Activated CD8-positive, alpha-beta T cell treated with anti-CD3 and anti-CD28 coated beads, Interleukin-2, amount 10 ng/mL, durations not matched to agents 7 days and 5 days (primary cell): ENCODE data around the gene SLC15A2. TPM values are rescaled to one million over a fixed set of nuclear protein-coding genes. Genes with fewer than 3 reads are reported as not detected.
"Not testable (repeated sequence)": the region's sequence is repeated elsewhere in the genome, so short reads cannot be mapped to it uniquely, and the experiment has no call there.

Source experiments
- ATAC-seq: fragments of 150-1000 bp; cut with Tn5 transposase; one replicate; pipeline ENCODE4 v1.10.0; 2021; ENCODE audit warnings: moderate library complexity
- CTCF ChIA-PET: fragments of 350-600 bp; sonication (Branson Sonifier 250); formaldehyde crosslinking; loops from one replicate; lab custom pipeline; 2021; ENCODE audit warnings: antibody characterized with exemption; lab: Charles Lee
- POLR2A ChIA-PET: fragments of 350-600 bp; sonication (Branson Sonifier 250); formaldehyde crosslinking; loops from one replicate; lab custom pipeline; 2021; ENCODE audit warnings: antibody characterized with exemption; lab: Charles Lee
- DNase-seq: peaks from one replicate; pipeline ENCODE4 v3.0.0-alpha.2; 2020
- H3K27ac Mint-ChIP-seq: one replicate; pipeline ENCODE4 v1.8.0; 2021; ENCODE audit warnings: mild to moderate bottlenecking, mixed read lengths
- H3K27me3 Mint-ChIP-seq: one replicate; pipeline ENCODE4 v1.8.0; 2021; ENCODE audit warnings: low read depth, mixed read lengths
- H3K36me3 Mint-ChIP-seq: one replicate; pipeline ENCODE4 v1.8.0; 2021; ENCODE audit warnings: low read depth, mixed read lengths
- H3K4me1 Mint-ChIP-seq: one replicate; pipeline ENCODE4 v1.8.0; 2021; ENCODE audit warnings: low read depth, mixed read lengths
- H3K4me3 Mint-ChIP-seq: one replicate; pipeline ENCODE4 v1.8.0; 2021; ENCODE audit warnings: mild to moderate bottlenecking, mixed read lengths
- H3K9me3 Mint-ChIP-seq: one replicate; pipeline ENCODE4 v1.8.0; 2022; ENCODE audit warnings: mixed read lengths; ENCODE audit not compliant: insufficient read depth
- total RNA-seq, 2 experiments: library from RNA; stranded (reverse); gene quantifications; one replicate each; pipeline ENCODE4 v1.2.3, GENCODE V29; 2021

SLC15A2 gene
- total RNA-seq = 1 to 10 TPM; 1.9 to 3.9 TPM

- ATAC-seq (no peak), DNase-seq (no peak)
- Mint-ChIP-seq H3K27ac (no peak within 1 kb of the TSS), H3K4me1 (no peaks in the 10 kb centered on the region), H3K36me3 (no peaks in the 10 kb centered on the region), H3K9me3 (no peaks in the 10 kb centered on the region), H3K4me3 (no peak within 1 kb of the TSS), H3K27me3 (no peaks in the 10 kb centered on the region)
- ChIA-PET POLR2A (no interaction called here), CTCF (no interaction called here)
Measured at GRCh38 chr3:121894301-121894990, at the start of gene SLC15A2. SLC15A2 (plus strand) TSS chr3:121894401; CDS start chr3:121894477, 76 bp downstream.

GRCh38 chr3:121844892-121845291 lies 49.3 kb upstream of the SLC15A2 start:
- H3K36me3 Mint-ChIP-seq = peaks cover 7% of the 10 kb centered on the region
- H3K9me3 Mint-ChIP-seq = no peaks in the 10 kb centered on the region
- ChIA-PET POLR2A (no interaction called here), CTCF (no interaction called here)
- no peaks in the 10 kb centered on the region for H3K4me1 Mint-ChIP-seq
- no peak for ATAC-seq
- no peaks in the 10 kb centered on the region for H3K27me3 Mint-ChIP-seq
- H3K4me3 Mint-ChIP-seq = no peak overlapping the region
- no peak for DNase-seq
- H3K27ac Mint-ChIP-seq = no peak overlapping the region

GRCh38 chr3:121852256-121852655 lies 41.9 kb upstream of the SLC15A2 start:
- no peak overlapping the region for H3K27ac Mint-ChIP-seq
- H3K4me3 Mint-ChIP-seq = no peak overlapping the region
- H3K4me1 Mint-ChIP-seq = no peaks in the 10 kb centered on the region
- ATAC-seq (no peak), DNase-seq (no peak)
- ChIA-PET POLR2A (no interaction called here), CTCF (no interaction called here)
- H3K36me3 Mint-ChIP-seq = peaks cover 6% of the 10 kb centered on the region
- no peaks in the 10 kb centered on the region for H3K27me3 Mint-ChIP-seq
- no peaks in the 10 kb centered on the region for H3K9me3 Mint-ChIP-seq

GRCh38 chr3:121855555-121855954 lies 38.6 kb upstream of the SLC15A2 start:
- DNase-seq (no peak), ATAC-seq (no peak)
- Mint-ChIP-seq H3K27ac (no peak overlapping the region), H3K27me3 (no peaks in the 10 kb centered on the region), H3K9me3 (no peaks in the 10 kb centered on the region), H3K4me1 (no peaks in the 10 kb centered on the region), H3K36me3 (peaks cover 23% of the 10 kb centered on the region), H3K4me3 (no peak overlapping the region)
- ChIA-PET CTCF (no interaction called here), POLR2A (no interaction called here)

- H3K9me3 Mint-ChIP-seq, DNase-seq, H3K27me3 Mint-ChIP-seq, H3K27ac Mint-ChIP-seq, POLR2A ChIA-PET, CTCF ChIA-PET, H3K4me1 Mint-ChIP-seq, ATAC-seq, H3K4me3 Mint-ChIP-seq: not testable (repeated sequence)
- peaks cover 34% of the 10 kb centered on the region for H3K36me3 Mint-ChIP-seq
Measured at GRCh38 chr3:121857778-121858177, 36.4 kb upstream of the SLC15A2 start.

GRCh38 chr3:121863247-121863646 lies 31.0 kb upstream of the SLC15A2 start:
- H3K27me3 Mint-ChIP-seq, H3K27ac Mint-ChIP-seq, ATAC-seq, CTCF ChIA-PET, POLR2A ChIA-PET, H3K4me3 Mint-ChIP-seq, H3K9me3 Mint-ChIP-seq, H3K4me1 Mint-ChIP-seq, DNase-seq: not testable (repeated sequence)
- peaks cover 33% of the 10 kb centered on the region for H3K36me3 Mint-ChIP-seq

GRCh38 chr3:121863801-121864200 lies 30.4 kb upstream of the SLC15A2 start:
- ChIA-PET POLR2A (interaction anchor here (0.6 kb wide), 1 partner anchor 173 kb away, joined by 5 read pairs; no protein-coding TSS in a partner anchor), CTCF (interaction anchor here (0.6 kb wide), 1 partner anchor 13 kb away, joined by 3 read pairs; no protein-coding TSS in a partner anchor)
- ATAC-seq = no peak
- no peak for DNase-seq
- H3K27me3 Mint-ChIP-seq = no peaks in the 10 kb centered on the region
- no peak overlapping the region for H3K4me3 Mint-ChIP-seq
- H3K9me3 Mint-ChIP-seq = no peaks in the 10 kb centered on the region
- H3K4me1 Mint-ChIP-seq = no peaks in the 10 kb centered on the region
- H3K27ac Mint-ChIP-seq = no peak overlapping the region
- peaks cover 29% of the 10 kb centered on the region for H3K36me3 Mint-ChIP-seq

GRCh38 chr3:121869736-121870135 lies 24.5 kb upstream of the SLC15A2 start:
- H3K4me1 Mint-ChIP-seq = no peaks in the 10 kb centered on the region
- no peak overlapping the region for H3K27ac Mint-ChIP-seq
- H3K27me3 Mint-ChIP-seq = no peaks in the 10 kb centered on the region
- no peak for ATAC-seq
- CTCF ChIA-PET = interaction anchor here (1.3 kb wide), 1 partner anchor 13 kb away, joined by 4 read pairs; no protein-coding TSS in a partner anchor
- peaks cover 6% of the 10 kb centered on the region for H3K36me3 Mint-ChIP-seq
- DNase-seq = no peak
- H3K4me3 Mint-ChIP-seq = no peak overlapping the region
- no peaks in the 10 kb centered on the region for H3K9me3 Mint-ChIP-seq
- POLR2A ChIA-PET = no interaction called here

- POLR2A ChIA-PET = no interaction called here
- no peaks in the 10 kb centered on the region for H3K9me3 Mint-ChIP-seq
- H3K27me3 Mint-ChIP-seq = no peaks in the 10 kb centered on the region
Measured at GRCh38 chr3:121870717-121871116, 23.5 kb upstream of the SLC15A2 start.

GRCh38 chr3:121871430-121871829 lies 22.8 kb upstream of the SLC15A2 start:
- Mint-ChIP-seq H3K4me3 (no peak overlapping the region), H3K27ac (no peak overlapping the region)

More at GRCh38 chr3:121870717-121871116, 23.5 kb upstream of the SLC15A2 start:
- CTCF ChIA-PET = interaction anchor here (1.3 kb wide), 1 partner anchor 12 kb away, joined by 4 read pairs; no protein-coding TSS in a partner anchor
- Mint-ChIP-seq H3K27ac (no peak overlapping the region), H3K4me1 (no peaks in the 10 kb centered on the region), H3K36me3 (peaks cover 6% of the 10 kb centered on the region), H3K4me3 (no peak overlapping the region)
- DNase-seq (no peak), ATAC-seq (no peak)

GRCh38 chr3:121878411-121878810 lies 15.8 kb upstream of the SLC15A2 start:
- no peaks in the 10 kb centered on the region for H3K4me1 Mint-ChIP-seq
- CTCF ChIA-PET = no interaction called here
- H3K27ac Mint-ChIP-seq = no peak overlapping the region
- DNase-seq (no peak), ATAC-seq (no peak)
- POLR2A ChIA-PET = no interaction called here
- H3K4me3 Mint-ChIP-seq = no peak overlapping the region
- no peaks in the 10 kb centered on the region for H3K9me3 Mint-ChIP-seq
- H3K27me3 Mint-ChIP-seq = no peaks in the 10 kb centered on the region
- no peaks in the 10 kb centered on the region for H3K36me3 Mint-ChIP-seq

More at GRCh38 chr3:121871430-121871829, 22.8 kb upstream of the SLC15A2 start:
- CTCF ChIA-PET = no interaction called here
- Mint-ChIP-seq H3K36me3 (peaks cover 6% of the 10 kb centered on the region), H3K4me1 (no peaks in the 10 kb centered on the region), H3K9me3 (no peaks in the 10 kb centered on the region), H3K27me3 (no peaks in the 10 kb centered on the region)
- no peak for DNase-seq
- POLR2A ChIA-PET = no interaction called here
- no peak for ATAC-seq

- ATAC-seq (no peak), DNase-seq (no peak)
- Mint-ChIP-seq H3K27ac (no peak overlapping the region), H3K9me3 (no peaks in the 10 kb centered on the region), H3K4me1 (no peaks in the 10 kb centered on the region), H3K27me3 (no peaks in the 10 kb centered on the region), H3K36me3 (peaks cover 3% of the 10 kb centered on the region), H3K4me3 (no peak overlapping the region)
- POLR2A ChIA-PET = no interaction called here
- CTCF ChIA-PET = interaction anchor here (0.7 to 1.5 kb wide), 8 partner anchors 9 to 375 kb away, joined by 3 to 7 read pairs (median 4); no protein-coding TSS in a partner anchor
Measured at GRCh38 chr3:121883507-121883906, 10.7 kb upstream of the SLC15A2 start.
